Hair follicular keratinocyte (primary cell): ENCODE results near the gene C20orf96. TPM values are rescaled to one million over a fixed set of nuclear protein-coding genes. Genes with fewer than 3 reads are reported as not detected.

Experiments
- total RNA-seq: library from RNA; depleted of rRNA; stranded (reverse); fragments of >200 nt; gene quantifications from 2 replicates; pipeline ENCODE4 v1.2.3, GENCODE V29; 2015

Gene C20orf96, protein sequence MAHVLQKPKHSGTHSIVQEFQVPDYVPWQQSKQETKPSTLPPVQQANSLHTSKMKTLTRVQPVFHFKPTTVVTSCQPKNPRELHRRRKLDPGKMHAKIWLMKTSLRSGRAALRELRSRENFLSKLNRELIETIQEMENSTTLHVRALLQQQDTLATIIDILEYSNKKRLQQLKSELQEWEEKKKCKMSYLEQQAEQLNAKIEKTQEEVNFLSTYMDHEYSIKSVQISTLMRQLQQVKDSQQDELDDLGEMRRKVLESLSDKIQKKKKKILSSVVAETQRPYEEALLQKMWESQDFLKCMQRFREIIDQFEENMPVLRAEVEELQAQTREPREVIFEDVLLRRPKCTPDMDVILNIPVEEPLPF
- total RNA-seq, result 0.15 and 0.23 TPM in 2 replicates

DNA sequence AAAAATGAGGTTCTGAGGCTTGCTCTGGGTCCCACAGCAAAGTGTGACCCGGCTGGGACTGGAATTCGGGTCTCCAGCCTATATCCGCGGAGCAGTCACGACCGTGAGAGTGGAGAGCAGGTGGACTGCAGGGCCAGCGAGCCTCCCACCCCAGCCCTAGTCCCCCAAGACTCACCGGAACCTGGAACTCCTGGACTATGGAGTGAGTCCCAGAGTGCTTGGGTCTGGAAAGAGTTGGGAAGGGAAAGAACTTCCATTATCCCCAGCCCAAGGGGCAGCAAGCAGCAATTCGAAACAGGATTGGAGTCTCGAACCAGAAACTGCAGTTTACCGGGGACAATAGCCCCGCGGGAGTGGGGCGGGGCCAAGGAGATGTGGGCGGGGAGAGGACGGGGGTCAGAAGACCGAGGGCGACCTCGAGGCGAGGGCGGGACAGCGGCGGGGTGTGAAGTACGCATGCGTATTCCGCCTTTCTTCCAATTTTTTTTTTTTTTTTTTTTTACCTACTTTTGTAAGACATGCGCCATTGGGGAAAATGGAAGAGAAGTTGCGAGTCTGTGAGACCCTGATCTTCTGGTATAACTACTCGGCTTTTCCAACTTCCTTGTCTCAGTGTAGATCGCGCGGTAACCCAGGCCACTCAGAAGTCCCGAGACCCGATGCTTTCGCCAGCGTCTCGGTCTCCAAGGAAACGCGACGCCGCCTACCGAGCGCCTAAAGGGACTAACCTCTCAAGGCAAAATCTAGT lies at the start of gene C20orf96:
Gene C20orf96, minus strand, starts transcription at position 667 of the 748 bp plus-strand sequence. Its CDS starts 140 bp downstream, at position 527.

DNA sequence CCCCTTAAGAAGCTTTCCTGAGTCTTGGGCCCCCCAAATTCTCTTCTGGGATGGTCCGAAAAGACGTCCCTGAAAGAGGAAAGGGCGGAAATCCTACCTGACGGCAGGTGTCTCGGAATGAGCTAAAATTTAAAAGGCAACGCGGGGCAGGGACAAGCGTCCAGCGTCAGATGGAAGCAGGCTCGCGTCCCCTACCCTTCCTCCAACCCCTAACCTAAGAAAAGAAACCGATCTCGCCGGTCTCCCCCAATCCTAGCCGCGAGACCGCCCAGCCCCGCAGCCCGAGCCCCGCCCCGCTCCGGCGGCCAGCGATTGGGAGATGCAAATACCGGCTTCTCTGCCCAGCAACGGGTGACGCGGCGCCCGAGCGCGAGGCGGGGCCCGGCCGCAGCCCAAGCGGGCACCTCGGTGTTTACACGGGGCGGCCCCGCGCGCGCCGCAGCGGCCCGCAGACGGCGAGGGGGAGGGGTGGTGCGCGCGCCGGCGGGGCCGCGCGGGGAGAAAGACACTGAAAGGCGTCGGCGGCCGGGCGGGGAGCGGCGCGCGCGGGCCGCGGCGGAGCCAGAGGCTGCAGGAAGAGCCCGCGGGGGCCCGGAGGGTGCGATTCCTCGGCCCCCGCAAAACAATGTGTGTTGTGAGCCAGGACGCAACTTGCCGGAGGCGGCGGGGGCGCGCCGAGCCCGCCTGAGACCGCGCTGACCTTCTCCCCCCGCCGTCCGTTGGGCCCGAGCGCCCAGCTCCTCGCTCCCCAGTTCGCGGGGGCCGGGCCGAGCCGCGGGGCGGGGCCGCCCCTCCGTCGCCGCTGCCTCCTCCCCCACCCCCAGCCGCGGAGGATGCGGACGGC lies 34.7 kb upstream of the C20orf96 start, which contains the start of gene SOX12:
Gene SOX12, plus strand, starts transcription at position 508 of the 844 bp plus-strand sequence. CDS start 373 bp downstream, outside the sequence.

DNA sequence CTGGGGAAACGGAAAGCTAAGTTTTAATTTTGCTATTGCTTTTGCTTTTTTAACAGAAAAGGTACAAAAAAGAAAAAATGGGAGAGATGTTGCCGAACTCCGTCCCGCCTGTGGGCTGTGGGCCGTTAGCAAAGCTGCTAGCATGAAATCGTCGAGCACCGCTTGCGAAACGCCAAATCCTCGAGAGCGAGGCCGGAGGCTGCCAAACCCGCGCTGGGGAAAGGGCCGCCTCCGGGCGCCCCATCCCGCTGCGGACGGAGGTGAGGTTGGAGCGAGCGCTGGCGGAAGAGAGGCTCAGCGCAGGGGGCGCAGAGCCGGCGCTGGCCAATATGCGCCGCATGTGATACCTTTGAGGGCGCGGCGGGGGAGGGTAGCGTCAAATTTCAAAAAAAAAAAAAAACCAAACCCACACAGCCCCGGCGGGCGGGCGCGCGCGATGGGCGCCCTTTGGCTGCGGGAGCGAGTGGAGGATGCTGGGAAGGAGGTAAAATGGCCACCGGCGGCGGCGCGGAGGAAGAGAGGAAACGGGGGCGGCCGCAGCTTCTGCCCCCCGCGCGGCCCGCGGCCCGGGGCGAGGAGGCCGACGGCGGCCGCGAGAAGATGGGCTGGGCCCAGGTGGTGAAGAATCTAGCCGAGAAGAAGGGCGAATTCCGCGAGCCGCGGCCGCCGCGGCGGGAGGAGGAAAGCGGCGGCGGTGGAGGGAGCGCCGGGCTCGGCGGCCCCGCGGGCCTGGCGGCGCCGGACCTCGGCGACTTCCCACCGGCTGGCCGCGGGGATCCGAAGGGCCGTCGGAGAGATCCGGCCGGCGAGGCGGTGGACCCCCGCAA lies 6.8 kb upstream of the C20orf96 start, which contains the start of gene ZCCHC3:
Gene ZCCHC3, plus strand, starts transcription at position 473 of the 827 bp plus-strand sequence. Its CDS starts 17 bp downstream, at position 490.

DNA sequence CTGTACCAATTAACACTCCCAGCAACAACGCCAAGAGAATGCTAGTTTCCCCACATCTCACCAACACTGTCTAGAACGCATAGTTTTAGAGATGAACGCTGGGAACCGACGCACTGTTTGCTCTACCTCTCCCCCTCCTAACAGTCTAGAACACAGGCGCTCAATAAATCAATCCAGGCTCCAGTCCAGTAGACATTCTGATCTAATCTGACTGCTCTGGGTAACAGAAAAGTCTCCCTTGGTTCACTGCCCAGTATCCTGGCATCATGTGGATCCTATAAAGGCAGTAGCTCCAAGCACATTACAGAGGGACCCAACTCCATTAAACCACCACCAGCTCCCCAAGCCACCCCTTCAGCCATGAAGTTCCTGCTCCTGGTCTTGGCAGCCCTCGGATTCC lies 33.1 kb downstream of the C20orf96 start, which contains the start of gene DEFB132:
Gene DEFB132, plus strand, starts transcription at position 306 of the 400 bp plus-strand sequence. Its CDS starts 55 bp downstream, at position 361.

DNA sequence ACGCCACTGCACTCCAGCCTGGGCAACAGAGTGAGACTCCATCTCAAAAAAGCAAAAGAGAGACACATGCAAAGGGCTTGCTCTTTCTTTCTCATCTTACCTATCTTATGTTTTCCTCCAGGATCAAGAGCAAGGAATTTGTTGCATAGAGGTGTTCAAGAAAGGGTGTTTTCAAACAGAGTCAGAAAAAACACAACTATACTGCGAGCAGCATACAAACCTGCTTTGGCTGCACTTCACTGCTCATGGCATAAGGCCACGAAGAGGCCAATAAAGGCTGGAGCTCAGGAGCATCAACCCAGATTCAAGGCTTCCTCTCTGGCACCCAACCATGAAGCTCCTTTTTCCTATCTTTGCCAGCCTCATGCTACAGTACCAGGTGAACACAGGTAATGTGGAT lies 63.6 kb downstream of the C20orf96 start, which contains the start of gene DEFB129:
Gene DEFB129, plus strand, starts transcription at position 301 of the 400 bp plus-strand sequence. Its CDS starts 31 bp downstream, at position 332.

Other genes with a start within 250 kb of the C20orf96 start
- gene DEFB125, start 203.1 kb downstream of the C20orf96 start, total RNA-seq, result not detected in 2 replicates
- gene DEFB126, start 148.2 kb downstream of the C20orf96 start, total RNA-seq, result not detected in 2 replicates
- not detected in 2 replicates for gene DEFB127, start 133.3 kb downstream of the C20orf96 start, total RNA-seq
- gene DEFB128, start 101.0 kb downstream of the C20orf96 start, total RNA-seq, result not detected in 2 replicates
- gene DEFB129, start 63.5 kb downstream of the C20orf96 start, total RNA-seq, result not detected in 2 replicates
- gene DEFB132, start 33.0 kb downstream of the C20orf96 start, total RNA-seq, result not detected in 2 replicates
- 9.2 and 11.5 TPM in 2 replicates for gene ZCCHC3, start 6.8 kb upstream of the C20orf96 start, total RNA-seq
- 6.6 and 8.9 TPM in 2 replicates for gene SOX12, start 34.8 kb upstream of the C20orf96 start, total RNA-seq
- gene NRSN2, start 56.4 kb upstream of the C20orf96 start, total RNA-seq, result 38.7 and 58.4 TPM in 2 replicates
- 309 and 564 TPM in 2 replicates for gene TRIB3, start 90.0 kb upstream of the C20orf96 start, total RNA-seq
- gene RBCK1, start 117.5 kb upstream of the C20orf96 start, total RNA-seq, result 190 and 417 TPM in 2 replicates
- 21.2 and 31.8 TPM in 2 replicates for gene TBC1D20, start 171.8 kb upstream of the C20orf96 start, total RNA-seq